H9 (cell line): ENCODE measurements around the gene RAPGEF6. TPM values are rescaled to one million over a fixed set of nuclear protein-coding genes. Genes with fewer than 3 reads are reported as not detected.

ENCODE experiments used
- DNase-seq: peaks from one replicate; pipeline ENCODE4 v3.0.0-alpha.2; 2017
- H2AFZ ChIP-seq: one replicate; pipeline ENCODE4 v1.6.1; 2013; ENCODE audit warnings: mild to moderate bottlenecking, low read length, control low read depth, moderate library complexity
- H2AK5ac ChIP-seq: 2 replicates; pipeline ENCODE4 v1.6.1; 2013; ENCODE audit warnings: low read length, control low read depth, mixed read lengths; ENCODE audit not compliant: insufficient read length
- H2BK120ac ChIP-seq: one replicate; pipeline ENCODE4 v1.6.1; 2013; ENCODE audit warnings: low read depth, mild to moderate bottlenecking, low read length, control low read depth, inconsistent platforms; ENCODE audit not compliant: poor library complexity, severe bottlenecking
- H2BK12ac ChIP-seq: 2 replicates; pipeline ENCODE4 v1.6.1; 2013; ENCODE audit warnings: low read length, control low read depth, mixed read lengths, low read depth; ENCODE audit not compliant: insufficient read length
- H2BK15ac ChIP-seq: 2 replicates; pipeline ENCODE4 v1.6.1; 2013; ENCODE audit warnings: low read depth, low read length, control low read depth
- H2BK20ac ChIP-seq: one replicate; pipeline ENCODE4 v1.6.1; 2013; ENCODE audit warnings: low read depth, mild to moderate bottlenecking, low read length, control low read depth, inconsistent platforms; ENCODE audit not compliant: poor library complexity, severe bottlenecking
- H2BK5ac ChIP-seq: 2 replicates; pipeline ENCODE4 v1.6.1; 2013; ENCODE audit warnings: low read length, control low read depth, mixed read lengths; ENCODE audit not compliant: insufficient read length
- H3K14ac ChIP-seq: 2 replicates; pipeline ENCODE4 v1.6.1; 2013; ENCODE audit warnings: low read length, control low read depth; ENCODE audit not compliant: insufficient read depth
- H3K18ac ChIP-seq: 2 replicates; pipeline ENCODE4 v1.6.1; 2013; ENCODE audit warnings: low read depth, mild to moderate bottlenecking, mixed read lengths, low read length, control low read depth; ENCODE audit not compliant: insufficient read length
- H3K23ac ChIP-seq: 2 replicates; pipeline ENCODE4 v1.6.1; 2013; ENCODE audit warnings: low read length, control low read depth, mixed read lengths, low read depth; ENCODE audit not compliant: insufficient read length
- H3K23me2 ChIP-seq: 2 replicates; pipeline ENCODE4 v1.6.1; 2013; ENCODE audit warnings: low read depth, mild to moderate bottlenecking, mixed read lengths, low read length, control low read depth; ENCODE audit not compliant: insufficient read length, poor library complexity, severe bottlenecking
- H3K27ac ChIP-seq: 2 replicates; pipeline ENCODE4 v1.5.1; 2013; ENCODE audit warnings: low read length, control low read depth, mixed read lengths, low read depth; ENCODE audit not compliant: insufficient read length
- H3K27me3 ChIP-seq: 2 replicates; pipeline ENCODE4 v1.6.1; 2013; ENCODE audit warnings: low read length, control low read depth, inconsistent platforms; ENCODE audit not compliant: insufficient read depth
- H3K4ac ChIP-seq: 2 replicates; pipeline ENCODE4 v1.6.1; 2013; ENCODE audit warnings: low read depth, mild to moderate bottlenecking, control low read depth, inconsistent platforms, low read length, moderate library complexity
- H3K4me1 ChIP-seq: 2 replicates; pipeline ENCODE4 v1.6.1; 2013; ENCODE audit warnings: low read length, control low read depth, inconsistent platforms; ENCODE audit not compliant: insufficient read depth
- H3K4me2 ChIP-seq: 2 replicates; pipeline ENCODE4 v1.6.1; 2013; ENCODE audit warnings: low read length, control low read depth, mixed read lengths; ENCODE audit not compliant: insufficient read length, insufficient read depth
- H3K56ac ChIP-seq: 2 replicates; pipeline ENCODE4 v1.6.1; 2013; ENCODE audit warnings: low read depth, mild to moderate bottlenecking, mixed read lengths, low read length, control low read depth; ENCODE audit not compliant: insufficient read length
- H3K79me1 ChIP-seq: 2 replicates; pipeline ENCODE4 v1.6.1; 2013; ENCODE audit warnings: low read depth, mild to moderate bottlenecking, moderate library complexity, low read length, control low read depth, inconsistent platforms; ENCODE audit not compliant: insufficient read depth, poor library complexity, severe bottlenecking
- H3K79me2 ChIP-seq: 2 replicates; pipeline ENCODE4 v1.6.1; 2013; ENCODE audit warnings: low read length, control low read depth, inconsistent platforms; ENCODE audit not compliant: insufficient read depth
- H3K9ac ChIP-seq: 2 replicates; pipeline ENCODE4 v1.6.1; 2013; ENCODE audit warnings: low read length, control low read depth, mixed read lengths; ENCODE audit not compliant: insufficient read length; ENCODE audit errors: extremely low read depth
- H3K9me3 ChIP-seq: one replicate; pipeline ENCODE4 v1.6.1; 2013; ENCODE audit warnings: low read depth, low read length, inconsistent platforms; ENCODE audit not compliant: control insufficient read depth
- H3T11ph ChIP-seq: one replicate; pipeline ENCODE4 v1.6.1; 2013; ENCODE audit warnings: mild to moderate bottlenecking, low read length, control low read depth, inconsistent platforms
- H4K20me1 ChIP-seq: one replicate; pipeline ENCODE4 v1.6.1; 2013; ENCODE audit not compliant: control insufficient read depth, insufficient read length, insufficient read depth
- H4K5ac ChIP-seq: 2 replicates; pipeline ENCODE4 v1.6.1; 2013; ENCODE audit warnings: low read depth, mild to moderate bottlenecking, mixed read lengths, low read length, control low read depth; ENCODE audit not compliant: insufficient read length
- H4K8ac ChIP-seq: replicated peaks from 2 replicates; pipeline ENCODE4 v1.6.1; 2013; ENCODE audit warnings: low read length, control low read depth, mixed read lengths, low read depth; ENCODE audit not compliant: insufficient read length
- H4K91ac ChIP-seq: 2 replicates; pipeline ENCODE4 v1.6.1; 2013; ENCODE audit warnings: low read depth, mild to moderate bottlenecking, moderate library complexity, mixed read lengths, low read length, control low read depth; ENCODE audit not compliant: insufficient read length
- H3K27ac Mint-ChIP-seq, 3 experiments: 2 replicates in 2 of 3; 3 replicates in 1 of 3; pipeline ENCODE4 v1.8.0; 2020 to 2021; ENCODE audit warnings: mixed read lengths in 3 of 3, mild to moderate bottlenecking in 1 of 3, moderate library complexity in 1 of 3
- H3K27me3 Mint-ChIP-seq: 2 replicates; pipeline ENCODE4 v1.8.0; 2021; ENCODE audit warnings: low read depth, mild to moderate bottlenecking, moderate library complexity, mixed read lengths
- H3K36me3 Mint-ChIP-seq, 3 experiments: 2 replicates in 2 of 3; 3 replicates in 1 of 3; pipeline ENCODE4 v1.8.0; 2020 to 2021; ENCODE audit warnings: low read depth in 3 of 3, mixed read lengths in 3 of 3; ENCODE audit not compliant: insufficient read depth in 1 of 3
- H3K4me1 Mint-ChIP-seq, 2 experiments: 2 replicates each; pipeline ENCODE4 v1.8.0; 2020; ENCODE audit warnings: mixed read lengths in 2 of 2
- H3K4me3 Mint-ChIP-seq, 2 experiments: 2 replicates in 1 of 2; 3 replicates in 1 of 2; pipeline ENCODE4 v1.8.0; 2020 to 2021; ENCODE audit warnings: mild to moderate bottlenecking in 2 of 2, mixed read lengths in 2 of 2, moderate library complexity in 1 of 2
- H3K9me3 Mint-ChIP-seq, 2 experiments: 2 replicates in 1 of 2; 3 replicates in 1 of 2; pipeline ENCODE4 v1.8.0; 2020; ENCODE audit warnings: mild to moderate bottlenecking in 2 of 2, mixed read lengths in 2 of 2, moderate library complexity in 1 of 2
- WGBS: extraction: QIAGEN DNeasy Blood & Tissue Kit; methylation state at CpG from one replicate; pipeline ENCODE4 v1.1.7; 2013; ENCODE audit warnings: missing lambda C conversion rate, low lambda C conversion rate, mixed read lengths; ENCODE audit not compliant: insufficient read length; ENCODE audit errors: extremely low coverage; 5-methylcytosine and 5-hydroxymethylcytosine counted together
- total RNA-seq: library from RNA; stranded (reverse); gene quantifications from 2 replicates; pipeline ENCODE4 v1.2.1, GENCODE V29; 2021
- TF ChIP-seq, protein P1 (sequence below): fragments of 200-600 bp; sonication (generic); conservative IDR thresholded peaks from 3 replicates; pipeline ENCODE4 v1.8.0; 2021; ENCODE audit warnings: antibody characterized with exemption, mild to moderate bottlenecking

The RAPGEF6 gene
- total RNA-seq, 1 experiment from 2014 or later, result 19.7 TPM

DNA sequence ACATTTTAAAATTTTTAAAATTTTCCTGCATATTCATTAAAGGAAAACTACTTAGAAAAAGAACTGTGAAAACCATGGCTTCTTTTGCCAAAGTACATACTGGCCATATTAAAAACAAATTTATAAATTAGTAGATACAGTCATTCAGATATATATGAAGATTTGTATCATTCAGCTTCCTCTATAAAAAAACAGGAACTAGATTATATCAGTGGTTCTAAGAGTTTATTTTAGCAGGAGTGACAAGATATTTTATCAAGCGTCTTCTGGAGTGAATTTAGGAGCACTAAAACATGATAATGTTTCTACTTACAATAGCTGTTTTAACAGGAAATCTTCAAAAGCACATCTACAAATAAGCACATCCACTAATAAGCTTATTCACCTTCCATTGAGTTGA is 171.4 kb downstream of the RAPGEF6 start:
- Histone ChIP-seq H4K5ac (no peak overlapping the region), H3K4me1 (no peaks in the 10 kb centered on the region), H3T11ph (no peak overlapping the region), H3K4me2 (no peak overlapping the region), H2BK15ac (no peak overlapping the region), H2AFZ (no peak overlapping the region), H2BK5ac (no peak overlapping the region), H3K27ac (no peak overlapping the region), H3K9ac (no peak overlapping the region), H3K79me1 (no peaks in the 10 kb centered on the region), H4K91ac (no peak overlapping the region), H3K4ac (no peak overlapping the region), H4K8ac (no peak overlapping the region), H3K27me3 (no peaks in the 10 kb centered on the region), H3K23ac (no peak overlapping the region), H4K20me1 (no peaks in the 10 kb centered on the region), H2BK12ac (no peak overlapping the region), H3K14ac (no peak overlapping the region), H3K79me2 (no peaks in the 10 kb centered on the region), H3K18ac (no peak overlapping the region), H2BK120ac (no peak overlapping the region), H2AK5ac (no peak overlapping the region), H3K23me2 (no peaks in the 10 kb centered on the region), H3K9me3 (no peaks in the 10 kb centered on the region), H3K56ac (no peak overlapping the region), H2BK20ac (no peak overlapping the region)
- Mint-ChIP-seq H3K36me3 (peaks cover 4 to 25% (median 17%) of the 10 kb centered on the region in 3 experiments; a peak in 6 of 7 replicates), H3K4me3 (no peak overlapping the region), H3K4me1 (no peaks in the 10 kb centered on the region), H3K9me3 (no peaks in the 10 kb centered on the region), H3K27ac (no peak overlapping the region), H3K27me3 (no peaks in the 10 kb centered on the region)
- TF ChIP-seq, protein P1, sequence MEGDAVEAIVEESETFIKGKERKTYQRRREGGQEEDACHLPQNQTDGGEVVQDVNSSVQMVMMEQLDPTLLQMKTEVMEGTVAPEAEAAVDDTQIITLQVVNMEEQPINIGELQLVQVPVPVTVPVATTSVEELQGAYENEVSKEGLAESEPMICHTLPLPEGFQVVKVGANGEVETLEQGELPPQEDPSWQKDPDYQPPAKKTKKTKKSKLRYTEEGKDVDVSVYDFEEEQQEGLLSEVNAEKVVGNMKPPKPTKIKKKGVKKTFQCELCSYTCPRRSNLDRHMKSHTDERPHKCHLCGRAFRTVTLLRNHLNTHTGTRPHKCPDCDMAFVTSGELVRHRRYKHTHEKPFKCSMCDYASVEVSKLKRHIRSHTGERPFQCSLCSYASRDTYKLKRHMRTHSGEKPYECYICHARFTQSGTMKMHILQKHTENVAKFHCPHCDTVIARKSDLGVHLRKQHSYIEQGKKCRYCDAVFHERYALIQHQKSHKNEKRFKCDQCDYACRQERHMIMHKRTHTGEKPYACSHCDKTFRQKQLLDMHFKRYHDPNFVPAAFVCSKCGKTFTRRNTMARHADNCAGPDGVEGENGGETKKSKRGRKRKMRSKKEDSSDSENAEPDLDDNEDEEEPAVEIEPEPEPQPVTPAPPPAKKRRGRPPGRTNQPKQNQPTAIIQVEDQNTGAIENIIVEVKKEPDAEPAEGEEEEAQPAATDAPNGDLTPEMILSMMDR, result no peak
- no CpG with 5 or more reads among the region's 1 CpG for WGBS
- no peak for DNase-seq
